ENCODE data around the gene RPUSD2.
"Not testable (repeated sequence)": the region's sequence is repeated elsewhere in the genome, so short reads cannot be mapped to it uniquely, and the experiment has no call there.

The RPUSD2 gene

GRCh38 chr15:40565333-40566238 lies 3.5 kb upstream of the RPUSD2 start:
- FAIRE-seq: no peak

GRCh38 chr15:40567111-40567510 lies 2.0 kb upstream of the RPUSD2 start:
- FAIRE-seq: no peak

DNA sequence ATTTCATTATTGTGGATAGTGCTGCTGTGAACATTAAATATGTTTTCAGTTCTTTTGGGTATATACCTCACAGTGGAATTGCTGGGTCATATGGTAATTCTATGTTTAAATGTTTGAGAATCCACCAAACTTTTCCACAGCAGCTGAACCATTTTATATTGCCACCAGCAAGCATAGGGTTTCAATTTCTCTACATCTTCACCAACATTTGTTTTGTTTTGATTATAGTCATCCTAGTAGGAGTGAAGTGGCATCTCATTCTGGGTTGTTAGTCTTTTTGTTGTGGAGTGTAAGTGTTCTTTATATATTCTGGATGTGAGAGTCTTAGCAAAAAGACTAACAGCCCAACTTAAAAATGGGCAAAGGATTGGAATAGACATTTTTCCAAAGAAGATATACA lies 6.0 kb downstream of the RPUSD2 start:
- FAIRE-seq: no peak

GRCh38 chr15:40576914-40577313 lies 7.8 kb downstream of the RPUSD2 start:
- FAIRE-seq: not testable (repeated sequence)

GRCh38 chr15:40578892-40579291 lies 9.8 kb downstream of the RPUSD2 start:
- no peak for FAIRE-seq

DNA sequence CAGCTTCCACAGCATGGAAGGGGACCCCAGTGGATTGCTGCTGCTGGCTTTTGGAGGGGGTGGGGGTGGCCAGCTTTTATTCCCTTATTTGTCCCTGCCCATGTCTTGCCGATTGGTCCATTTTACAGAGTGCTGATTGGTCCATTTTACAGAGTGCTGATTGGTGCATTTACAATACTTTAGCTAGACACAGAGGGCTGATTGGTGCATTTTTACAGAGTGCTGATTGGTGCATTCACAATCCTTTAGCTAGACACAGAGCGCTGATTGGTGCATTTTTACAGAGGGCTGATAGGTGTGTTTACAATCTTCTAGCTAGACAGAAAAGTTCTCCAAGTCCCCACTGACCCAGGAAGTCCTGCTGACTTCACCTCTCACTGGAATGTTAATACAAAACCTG lies 12.7 kb downstream of the RPUSD2 start:
- not testable (repeated sequence) for FAIRE-seq

- no peak for FAIRE-seq
Measured at GRCh38 chr15:40582726-40583246, 13.7 kb downstream of the RPUSD2 start.

DNA sequence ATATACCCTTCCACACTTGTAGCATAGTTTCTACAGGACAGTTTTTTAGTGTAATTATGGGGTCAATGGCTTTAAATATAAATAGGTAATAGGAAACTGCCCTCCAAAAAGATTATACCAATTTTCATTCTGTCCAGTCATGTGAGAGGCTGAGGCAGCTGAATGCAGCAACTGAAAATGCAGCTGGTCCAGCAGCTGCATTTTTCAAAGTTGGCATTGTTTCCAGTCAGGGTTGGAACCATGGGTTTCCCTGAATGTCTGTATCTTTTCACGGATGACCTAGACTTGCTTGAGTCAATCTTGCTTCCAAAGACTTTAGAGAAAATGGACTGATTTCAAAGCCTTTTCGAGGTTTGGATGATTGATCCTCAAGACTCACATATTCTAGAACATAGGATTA lies 15.1 kb downstream of the RPUSD2 start:
- FAIRE-seq: no peak

- no peak for FAIRE-seq
Measured at GRCh38 chr15:40590667-40591050, 21.6 kb downstream of the RPUSD2 start.

DNA sequence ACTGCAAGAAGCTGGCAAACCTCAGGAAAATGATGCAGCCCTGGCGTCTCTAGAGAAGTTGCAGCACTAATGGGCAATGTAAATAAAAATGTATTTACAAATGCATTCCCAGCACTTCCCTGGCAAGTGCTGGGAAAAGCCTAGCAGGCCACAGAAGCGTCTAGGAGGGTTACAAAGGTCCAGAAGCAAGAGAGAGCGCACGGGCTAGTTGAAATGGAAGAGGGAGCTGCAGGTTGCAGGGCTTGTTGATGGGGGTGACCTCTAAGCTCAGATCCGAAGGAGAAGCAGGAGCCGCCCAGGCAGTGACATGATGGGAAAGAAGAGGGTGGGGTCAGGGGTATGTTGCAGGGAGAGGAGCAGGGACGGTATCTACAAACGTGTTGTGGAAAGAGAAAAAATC lies 22.3 kb downstream of the RPUSD2 start:
- no peak for FAIRE-seq

DNA sequence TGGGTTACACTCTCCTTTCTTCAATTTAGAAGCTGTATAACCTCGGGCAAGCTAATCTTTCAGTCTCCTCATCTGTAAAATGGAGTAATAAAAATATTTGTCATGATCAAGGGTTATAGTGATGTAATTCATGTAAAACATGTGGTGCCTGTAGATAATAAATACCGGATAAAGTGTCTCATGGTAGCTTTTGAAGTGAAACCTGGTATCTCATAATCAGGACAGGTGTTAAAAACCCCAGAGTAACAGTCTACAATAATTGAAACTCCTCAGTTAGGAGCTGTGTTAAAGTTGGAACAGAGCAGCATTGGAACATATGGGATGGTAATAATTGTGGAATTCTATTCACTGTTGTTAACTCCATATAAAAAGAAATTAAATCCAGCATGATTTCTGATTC lies 24.1 kb downstream of the RPUSD2 start:
- FAIRE-seq: no peak

GRCh38 chr15:40593588-40594428 lies 24.7 kb downstream of the RPUSD2 start, which contains the start of gene KNL1:
Gene KNL1, plus strand, starts transcription at chr15:40594249. Its CDS starts 8,683 bp downstream, at chr15:40602932.
- peak; percentile 55 for FAIRE-seq

DNA sequence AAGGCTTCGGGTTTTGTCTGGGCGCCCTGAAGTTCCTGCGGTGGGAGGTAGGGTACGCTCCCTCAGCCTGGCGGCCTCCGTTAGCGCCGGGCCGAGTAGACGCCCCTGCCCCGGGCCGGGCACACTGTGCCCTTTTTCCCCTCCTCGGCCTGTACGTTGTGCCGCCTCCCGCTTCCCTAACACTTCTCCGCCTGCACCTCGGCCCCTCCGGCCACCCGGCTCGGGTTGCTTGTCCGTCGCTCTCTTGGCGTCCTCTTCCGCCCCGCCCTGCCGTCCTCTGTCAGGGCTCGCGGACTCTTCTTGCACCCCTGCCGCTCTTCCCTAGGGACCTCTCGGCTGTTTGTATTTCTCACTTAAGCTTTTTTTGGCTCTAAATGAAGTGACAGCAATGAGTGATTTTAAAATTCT lies 25.3 kb downstream of the RPUSD2 start:
- FAIRE-seq: no peak

GRCh38 chr15:40595219-40595618 lies 26.1 kb downstream of the RPUSD2 start:
- FAIRE-seq: no peak

DNA sequence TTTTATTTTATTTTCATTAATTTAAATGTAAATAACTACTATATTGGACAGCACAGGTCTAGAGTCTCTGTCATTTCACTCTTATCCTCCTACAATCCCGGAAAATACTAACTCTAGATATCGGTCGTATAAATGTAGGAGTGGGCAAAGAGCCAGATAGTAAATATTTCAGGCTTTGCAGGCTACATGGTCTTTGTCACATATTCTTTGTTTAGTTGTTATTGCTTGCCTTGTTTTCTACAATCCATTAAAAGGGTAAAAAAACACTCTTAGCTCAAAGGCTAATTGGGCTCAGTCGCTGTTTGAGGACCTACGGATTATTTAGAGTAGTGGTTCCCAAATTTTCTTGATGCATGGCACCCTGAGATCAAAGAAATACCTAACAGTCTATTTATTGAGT lies 26.7 kb downstream of the RPUSD2 start:
- no peak for FAIRE-seq

DNA sequence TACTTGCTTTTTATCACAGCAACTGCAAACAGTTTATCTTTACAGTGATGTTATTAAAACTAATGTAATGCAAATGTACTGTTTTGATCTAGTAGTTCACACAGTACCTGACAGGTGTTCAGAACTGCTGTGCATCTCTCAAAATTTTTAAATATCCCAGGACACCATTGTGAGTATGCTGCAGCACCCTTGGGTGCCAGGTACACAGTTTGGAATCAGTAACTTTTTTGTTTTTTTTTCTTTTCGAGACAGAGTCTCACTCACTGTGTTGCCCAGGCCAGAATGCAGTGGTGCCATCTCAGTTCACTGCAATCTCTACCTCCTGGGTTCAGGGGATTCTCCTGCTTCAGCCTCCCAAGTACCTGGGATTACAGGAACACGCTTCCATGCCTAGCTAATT lies 27.9 kb downstream of the RPUSD2 start:
- no peak for FAIRE-seq

GRCh38 chr15:40598126-40598525 lies 29.0 kb downstream of the RPUSD2 start:
- FAIRE-seq: no peak

DNA sequence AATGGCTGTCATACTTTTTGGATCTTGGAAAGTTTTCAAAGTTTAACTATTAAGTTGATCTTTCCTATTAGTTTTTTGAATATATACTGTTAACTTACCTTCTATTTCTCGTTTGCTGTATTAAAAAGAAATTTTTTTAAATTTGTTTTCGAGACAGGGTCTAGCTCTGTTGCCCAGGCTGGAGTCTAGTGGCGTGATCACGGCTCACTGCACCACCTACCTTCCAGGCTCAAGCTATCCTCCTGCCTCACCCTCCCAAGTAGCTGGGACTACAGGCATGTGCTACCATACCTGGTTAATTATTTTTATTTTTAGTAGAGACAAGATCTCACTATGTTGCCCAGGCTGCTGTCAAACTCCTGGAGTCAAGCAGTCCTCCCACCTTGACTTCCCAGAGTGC lies 29.6 kb downstream of the RPUSD2 start:
- no peak for FAIRE-seq

DNA sequence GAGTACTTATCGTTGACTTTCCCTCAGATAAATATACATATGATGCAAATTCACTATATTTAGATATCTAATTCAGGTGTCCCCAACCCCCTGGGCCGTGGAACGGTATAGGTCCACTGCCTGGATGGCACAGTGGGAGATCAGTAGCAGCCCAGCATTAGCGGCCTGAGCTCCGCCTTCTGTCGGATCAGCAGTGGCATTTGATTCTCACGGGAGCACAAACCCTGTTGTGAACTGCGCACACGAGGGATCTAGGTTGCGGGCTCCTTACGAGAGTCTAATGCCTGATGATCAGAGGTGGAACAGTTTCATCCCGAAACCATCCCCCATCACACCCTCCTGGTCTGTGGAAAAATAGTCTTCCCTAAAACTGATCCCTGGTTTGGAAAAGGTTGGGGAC lies 31.9 kb downstream of the RPUSD2 start:
- FAIRE-seq: no peak

GRCh38 chr15:40603935-40604334 lies 34.8 kb downstream of the RPUSD2 start:
- no peak for FAIRE-seq

DNA sequence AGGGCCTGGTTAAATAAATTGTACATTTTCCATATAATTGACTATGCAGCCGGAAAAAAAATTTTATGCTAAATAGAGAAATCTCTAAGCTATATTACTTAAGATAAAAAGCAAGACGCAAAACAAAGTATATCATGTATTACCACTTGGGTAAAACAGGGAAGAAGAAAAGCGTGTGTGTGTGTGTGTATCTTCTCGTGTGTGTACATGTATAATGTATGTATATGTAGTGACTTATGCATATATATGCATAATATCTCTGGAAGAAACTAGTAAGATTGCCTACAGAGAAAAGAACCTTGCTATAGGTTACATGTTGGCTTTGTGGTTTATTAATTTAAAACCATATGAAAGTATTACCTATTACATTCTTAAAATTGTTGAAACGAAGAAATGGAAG lies 44.0 kb downstream of the RPUSD2 start:
- FAIRE-seq: no peak

DNA sequence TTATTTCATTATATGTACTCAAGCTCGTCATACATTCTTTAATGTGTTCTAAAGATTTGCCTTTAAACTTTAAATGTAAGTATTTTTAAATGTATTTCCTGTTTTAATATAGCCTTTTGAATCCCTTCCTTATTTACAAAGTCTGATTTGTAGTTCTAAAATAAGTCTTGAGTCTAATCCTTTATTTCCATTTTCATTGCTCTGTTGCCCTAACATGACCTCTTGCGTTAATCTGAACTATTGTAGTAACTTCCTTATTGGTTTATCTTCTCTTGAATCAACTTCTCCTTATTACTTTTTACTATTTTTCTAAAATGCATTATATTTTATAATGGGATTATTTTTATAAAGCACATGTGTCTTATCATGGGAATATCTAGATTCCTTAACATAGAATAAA lies 48.9 kb downstream of the RPUSD2 start:
- FAIRE-seq: no peak

DNA sequence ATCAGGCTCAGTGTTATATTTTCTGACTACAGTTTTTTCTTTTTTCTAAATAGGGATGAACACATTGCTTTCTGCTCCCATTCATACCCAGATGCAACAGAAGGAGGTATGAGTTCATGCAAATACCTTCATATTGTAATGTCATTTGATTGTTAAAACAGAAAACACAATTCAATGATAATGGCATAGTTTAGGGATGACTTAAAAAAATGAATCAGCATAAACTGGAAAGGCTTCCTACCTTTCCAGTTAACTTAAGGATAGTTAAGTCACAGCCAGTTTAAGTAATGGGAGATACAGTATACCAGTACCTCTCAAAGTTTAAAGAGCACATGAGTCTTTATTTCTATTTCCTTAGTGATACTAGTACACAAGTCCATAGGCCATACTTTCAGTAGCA lies 49.8 kb downstream of the RPUSD2 start:
- FAIRE-seq: no peak

GRCh38 chr15:40623361-40623760 lies 54.3 kb downstream of the RPUSD2 start:
- no peak for FAIRE-seq

Measured in A204.1 (cell line).